ENCODE results near the gene DTX4. TPM values are rescaled to one million over a fixed set of nuclear protein-coding genes. Genes with fewer than 3 reads are reported as not detected.

DTX4 gene
- total RNA-seq, 1 donor from 2014 or later, result 16.1 TPM

DNA sequence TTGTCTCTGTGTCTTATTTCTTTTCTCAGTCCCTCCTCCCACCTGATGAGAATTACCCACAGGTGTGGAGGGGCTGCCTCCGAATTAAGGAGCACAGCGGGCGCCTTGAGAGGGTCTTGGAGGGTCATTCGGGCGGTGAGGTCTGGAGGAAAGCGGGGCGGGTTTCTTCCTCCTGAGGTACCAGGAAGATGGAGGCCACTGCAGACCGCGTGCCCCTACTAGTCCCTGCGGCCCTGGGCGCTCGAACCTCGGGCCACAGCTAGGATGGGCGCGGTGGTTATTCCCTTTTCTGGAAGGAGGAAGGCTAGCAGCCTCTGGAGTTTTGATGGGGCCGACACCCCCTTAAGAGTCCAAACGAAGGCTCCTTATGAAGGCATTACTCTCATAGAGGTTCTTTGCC is 34.7 kb upstream of the DTX4 start:
- no peak for FAIRE-seq
- Histone ChIP-seq H2AFZ (ENCODE audit: low read depth, low read length) (no peak overlapping the region), H3K4me2 (ENCODE audit: low read length) (no peak overlapping the region), H3K27me3 (ENCODE audit: insufficient read depth, low read length) (no peaks in the 10 kb centered on the region), H3K27ac (ENCODE audit: low read depth, low read length) (no peak overlapping the region), H3K4me3 (ENCODE audit: insufficient read depth, low read depth, low read length) (no peak overlapping the region), H3K9me3 (ENCODE audit: insufficient read depth, low read depth, low read length) (no peaks in the 10 kb centered on the region), H3K9ac (ENCODE audit: low read length) (no peak overlapping the region), H3K36me3 (ENCODE audit: insufficient read depth, low read length) (no peaks in the 10 kb centered on the region), H4K20me1 (ENCODE audit: insufficient read depth, low read length) (no peaks in the 10 kb centered on the region), H3K79me2 (ENCODE audit: insufficient read depth, low read length) (no peaks in the 10 kb centered on the region), H3K4me1 (ENCODE audit: insufficient read depth, low read length) (peaks cover 8% of the 10 kb centered on the region)
- Mint-ChIP-seq H3K9me3 (ENCODE audit: unreplicated experiment) (peaks cover 5% of the 10 kb centered on the region), H3K4me3 (ENCODE audit: unreplicated experiment) (no peak overlapping the region), H3K36me3 (ENCODE audit: low read depth, unreplicated experiment) (peaks cover 9% of the 10 kb centered on the region), H3K27ac (ENCODE audit: unreplicated experiment) (no peak overlapping the region), H3K27me3 (ENCODE audit: low read depth, unreplicated experiment) (peaks cover 2% of the 10 kb centered on the region), H3K4me1 (ENCODE audit: low read depth, unreplicated experiment) (no peaks in the 10 kb centered on the region)
- no peak for DNase-seq (ENCODE audit: low read depth)
- no peak for TF ChIP-seq CTCF (IDR thresholded peaks at IDR 0.05; ENCODE audit: insufficient read depth, low read depth, low read length)

DNA sequence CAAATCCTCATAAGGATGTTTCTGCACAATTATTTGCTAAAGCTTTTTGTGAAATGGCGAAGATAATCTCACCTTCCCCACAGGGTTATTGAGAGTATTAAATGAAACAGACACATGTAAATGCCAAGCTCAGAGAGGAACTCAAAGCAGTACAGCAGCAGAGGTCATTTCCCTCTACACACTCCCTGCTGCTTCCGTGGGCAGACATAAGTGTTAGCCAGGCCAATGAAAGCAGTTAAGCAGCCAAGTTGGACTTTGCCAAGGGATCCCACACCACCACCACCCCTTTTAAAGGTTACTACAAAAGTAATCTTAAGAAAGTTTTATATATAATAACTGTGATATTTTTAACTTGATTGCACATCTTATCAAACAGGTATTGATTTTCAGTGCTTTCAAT is 33.3 kb upstream of the DTX4 start:
- no peaks in the 10 kb centered on the region for H3K79me2 ChIP-seq (ENCODE audit: insufficient read depth, low read length)
- Mint-ChIP-seq H3K4me1 (ENCODE audit: low read depth, unreplicated experiment) (peaks cover 2% of the 10 kb centered on the region), H3K4me3 (ENCODE audit: unreplicated experiment) (no peak overlapping the region), H3K27me3 (ENCODE audit: low read depth, unreplicated experiment) (peaks cover 2% of the 10 kb centered on the region), H3K36me3 (ENCODE audit: low read depth, unreplicated experiment) (no peaks in the 10 kb centered on the region), H3K27ac (ENCODE audit: unreplicated experiment) (no peak overlapping the region), H3K9me3 (ENCODE audit: unreplicated experiment) (no peaks in the 10 kb centered on the region)
- DNase-seq (ENCODE audit: low read depth) (no peak), FAIRE-seq (no peak)
- no peaks in the 10 kb centered on the region for H4K20me1 ChIP-seq (ENCODE audit: insufficient read depth, low read length)
- H3K9ac ChIP-seq (ENCODE audit: low read length), result no peak overlapping the region
- no peak overlapping the region for H2AFZ ChIP-seq (ENCODE audit: low read depth, low read length)
- H3K36me3 ChIP-seq (ENCODE audit: insufficient read depth, low read length), result no peaks in the 10 kb centered on the region
- no peak for TF ChIP-seq CTCF (IDR thresholded peaks at IDR 0.05; ENCODE audit: insufficient read depth, low read depth, low read length)
- TF ChIP-seq EZH2 (IDR thresholded peaks at IDR 0.05; ENCODE audit: insufficient read depth, low read length), result no peak
- no peaks in the 10 kb centered on the region for H3K27me3 ChIP-seq (ENCODE audit: insufficient read depth, low read length)
- H3K4me2 ChIP-seq (ENCODE audit: low read length), result no peak overlapping the region
- no peak overlapping the region for H3K4me3 ChIP-seq (ENCODE audit: insufficient read depth, low read depth, low read length)
- no peaks in the 10 kb centered on the region for H3K9me3 ChIP-seq (ENCODE audit: insufficient read depth, low read depth, low read length)
- H3K27ac ChIP-seq (ENCODE audit: low read depth, low read length), result no peak overlapping the region
- H3K4me1 ChIP-seq (ENCODE audit: insufficient read depth, low read length), result peaks cover 11% of the 10 kb centered on the region

GRCh38 chr11:59141191-59141590 is 30.7 kb upstream of the DTX4 start:
- peak overlapping the region; percentile 95 for H3K4me2 ChIP-seq (ENCODE audit: low read length)

More at GRCh38 chr11:59141191-59141590, 30.7 kb upstream of the DTX4 start:
- H3K27me3 ChIP-seq (ENCODE audit: insufficient read depth, low read length), result no peaks in the 10 kb centered on the region
- no peaks in the 10 kb centered on the region for H3K36me3 ChIP-seq (ENCODE audit: insufficient read depth, low read length)
- H3K9me3 ChIP-seq (ENCODE audit: insufficient read depth, low read depth, low read length), result no peaks in the 10 kb centered on the region
- no peak for TF ChIP-seq CTCF (IDR thresholded peaks at IDR 0.05; ENCODE audit: insufficient read depth, low read depth, low read length)
- no peak for TF ChIP-seq EZH2 (IDR thresholded peaks at IDR 0.05; ENCODE audit: insufficient read depth, low read length)
- H3K9ac ChIP-seq (ENCODE audit: low read length), result no peak overlapping the region
- peaks cover 2% of the 10 kb centered on the region for H3K36me3 Mint-ChIP-seq (ENCODE audit: low read depth, unreplicated experiment)
- peaks cover 16% of the 10 kb centered on the region for H3K4me1 ChIP-seq (ENCODE audit: insufficient read depth, low read length)
- DNase-seq (ENCODE audit: low read depth), result no peak
- H3K4me1 Mint-ChIP-seq (ENCODE audit: low read depth, unreplicated experiment), result peaks cover 9% of the 10 kb centered on the region
- H3K4me3 Mint-ChIP-seq (ENCODE audit: unreplicated experiment), result no peak overlapping the region
- no peak overlapping the region for H2AFZ ChIP-seq (ENCODE audit: low read depth, low read length)
- H3K27ac ChIP-seq (ENCODE audit: low read depth, low read length), result no peak overlapping the region
- peaks cover 2% of the 10 kb centered on the region for H3K79me2 ChIP-seq (ENCODE audit: insufficient read depth, low read length)
- H3K9me3 Mint-ChIP-seq (ENCODE audit: unreplicated experiment), result no peaks in the 10 kb centered on the region
- H4K20me1 ChIP-seq (ENCODE audit: insufficient read depth, low read length), result no peaks in the 10 kb centered on the region
- FAIRE-seq, result no peak
- no peak overlapping the region for H3K27ac Mint-ChIP-seq (ENCODE audit: unreplicated experiment)
- peaks cover 6% of the 10 kb centered on the region for H3K27me3 Mint-ChIP-seq (ENCODE audit: low read depth, unreplicated experiment)
- no peak overlapping the region for H3K4me3 ChIP-seq (ENCODE audit: insufficient read depth, low read depth, low read length)

Data from astrocyte (in vitro differentiated cells and primary cell).